A673 (cell line): ENCODE data around the gene DAZL. TPM values are rescaled to one million over a fixed set of nuclear protein-coding genes. Genes with fewer than 3 reads are reported as not detected.

Experiments used
- BruUV-seq: library from RNA; stranded (reverse); fragments of 400-500 nt; replicated peaks from 2 replicates; lab custom pipeline; 2021; lab: Mats Ljungman, UMichigan
- CTCF ChIA-PET: fragments of 300-600 bp; sonication (Branson Sonifier 250); formaldehyde crosslinking; loops from one replicate; lab custom pipeline; 2022; ENCODE audit warnings: antibody characterized with exemption; lab: Charles Lee
- POLR2A ChIA-PET: fragments of 300-600 bp; sonication (Branson Sonifier 250); formaldehyde crosslinking; loops from one replicate; lab custom pipeline; 2022; ENCODE audit warnings: antibody characterized with exemption; ENCODE audit not compliant: low non-redundant PET; lab: Charles Lee
- DNase-seq: peaks from one replicate; pipeline ENCODE4 v3.0.0-alpha.2; 2015; ENCODE audit warnings: low spot score
- H3K27ac ChIP-seq: fragments of 200-600 bp; sonication (generic); 2 replicates; pipeline ENCODE4 v1.5.1; 2016; ENCODE audit warnings: mixed run types, low read depth, mild to moderate bottlenecking, mixed read lengths, antibody characterized with exemption, low read length; ENCODE audit not compliant: poor library complexity, severe bottlenecking
- H3K27me3 ChIP-seq: fragments of 200-600 bp; sonication (generic); replicated peaks from 2 replicates; pipeline ENCODE4 v1.6.1; 2017; ENCODE audit warnings: mixed run types, low read depth, mild to moderate bottlenecking, mixed read lengths, antibody characterized with exemption, low read length; ENCODE audit not compliant: insufficient read depth, poor library complexity
- H3K36me3 ChIP-seq: fragments of 200-600 bp; sonication (generic); 2 replicates; pipeline ENCODE4 v1.6.1; 2016; ENCODE audit warnings: mixed run types, mild to moderate bottlenecking, mixed read lengths, antibody characterized with exemption, low read length; ENCODE audit not compliant: insufficient read depth, poor library complexity, severe bottlenecking
- H3K4me1 ChIP-seq: fragments of 200-600 bp; sonication (generic); 2 replicates; pipeline ENCODE4 v1.6.1; 2017; ENCODE audit warnings: mixed run types, mild to moderate bottlenecking, mixed read lengths, antibody characterized with exemption, low read length; ENCODE audit not compliant: insufficient read depth, poor library complexity, severe bottlenecking
- H3K4me3 ChIP-seq: fragments of 200-600 bp; sonication (generic); 2 replicates; pipeline ENCODE4 v1.5.1; 2016; ENCODE audit warnings: low read depth, mixed run types, mild to moderate bottlenecking, mixed read lengths, low read length; ENCODE audit not compliant: poor library complexity, severe bottlenecking
- H3K9me3 ChIP-seq: fragments of 200-600 bp; sonication (generic); 2 replicates; pipeline ENCODE4 v1.6.1; 2016; ENCODE audit warnings: mixed run types, low read depth, mild to moderate bottlenecking, mixed read lengths, antibody characterized with exemption, low read length; ENCODE audit not compliant: poor library complexity, severe bottlenecking
- EZH2 ChIP-seq: fragments of 200-600 bp; sonication (generic); IDR thresholded peaks from 2 replicates; pipeline ENCODE4 v1.6.1; 2017; ENCODE audit warnings: borderline replicate concordance, low read depth, mild to moderate bottlenecking, mixed read lengths, antibody characterized with exemption, low read length; ENCODE audit not compliant: poor library complexity, severe bottlenecking
- intact Hi-C: fragments of 100-400 bp; cut with micrococcal nuclease; formaldehyde crosslinking; loops from one replicate; pipeline ENCODE4 v1.10.0; 2022; ENCODE audit not compliant: unreplicated experiment
- total RNA-seq: library from RNA; stranded (reverse); gene quantifications from 2 replicates; pipeline ENCODE4 v1.2.3, GENCODE V29; 2021
- TF ChIP-seq, protein P1 (sequence below): fragments of 300-800, 200-600 bp; sonication (generic); conservative IDR thresholded peaks from 2 replicates; pipeline ENCODE4 v1.5.1; 2017; ENCODE audit warnings: low read depth, mild to moderate bottlenecking, antibody characterized with exemption, low read length, moderate library complexity, mixed read lengths

DAZL gene
- total RNA-seq, 1 experiment from 2014 or later: not detected

DNA sequence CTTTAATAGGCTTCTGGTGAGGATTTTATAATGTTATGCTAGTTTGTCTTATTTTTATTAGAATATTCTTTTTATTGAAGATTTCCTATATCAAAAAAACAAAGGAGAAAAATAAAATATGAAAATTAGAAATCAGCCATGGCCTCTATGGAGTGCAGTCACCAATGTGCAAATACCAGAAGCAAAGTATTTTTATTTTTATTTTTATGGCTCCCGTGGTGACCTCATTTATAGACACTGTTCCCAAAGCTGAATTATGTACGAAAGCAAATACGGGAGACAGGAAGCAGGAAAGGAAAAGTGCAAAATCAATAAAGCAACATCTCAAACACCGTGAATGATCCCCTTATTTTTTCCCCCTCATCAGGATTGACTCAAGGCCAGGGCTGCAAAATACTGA, 35.1 kb downstream of the DAZL start:
- Histone ChIP-seq H3K36me3 (no peaks in the 10 kb centered on the region), H3K27me3 (peaks cover 10% of the 10 kb centered on the region), H3K4me3 (no peak overlapping the region), H3K4me1 (no peaks in the 10 kb centered on the region), H3K9me3 (no peaks in the 10 kb centered on the region), H3K27ac (no peak overlapping the region)
- POLR2A ChIA-PET: no interaction called here
- CTCF ChIA-PET: no interaction called here
- no TSS peak for BruUV-seq
- TF ChIP-seq, protein P1, sequence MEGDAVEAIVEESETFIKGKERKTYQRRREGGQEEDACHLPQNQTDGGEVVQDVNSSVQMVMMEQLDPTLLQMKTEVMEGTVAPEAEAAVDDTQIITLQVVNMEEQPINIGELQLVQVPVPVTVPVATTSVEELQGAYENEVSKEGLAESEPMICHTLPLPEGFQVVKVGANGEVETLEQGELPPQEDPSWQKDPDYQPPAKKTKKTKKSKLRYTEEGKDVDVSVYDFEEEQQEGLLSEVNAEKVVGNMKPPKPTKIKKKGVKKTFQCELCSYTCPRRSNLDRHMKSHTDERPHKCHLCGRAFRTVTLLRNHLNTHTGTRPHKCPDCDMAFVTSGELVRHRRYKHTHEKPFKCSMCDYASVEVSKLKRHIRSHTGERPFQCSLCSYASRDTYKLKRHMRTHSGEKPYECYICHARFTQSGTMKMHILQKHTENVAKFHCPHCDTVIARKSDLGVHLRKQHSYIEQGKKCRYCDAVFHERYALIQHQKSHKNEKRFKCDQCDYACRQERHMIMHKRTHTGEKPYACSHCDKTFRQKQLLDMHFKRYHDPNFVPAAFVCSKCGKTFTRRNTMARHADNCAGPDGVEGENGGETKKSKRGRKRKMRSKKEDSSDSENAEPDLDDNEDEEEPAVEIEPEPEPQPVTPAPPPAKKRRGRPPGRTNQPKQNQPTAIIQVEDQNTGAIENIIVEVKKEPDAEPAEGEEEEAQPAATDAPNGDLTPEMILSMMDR: no peak
- TF ChIP-seq EZH2: no peak
- intact Hi-C loops: no loop called here
- DNase-seq: no peak

DNA sequence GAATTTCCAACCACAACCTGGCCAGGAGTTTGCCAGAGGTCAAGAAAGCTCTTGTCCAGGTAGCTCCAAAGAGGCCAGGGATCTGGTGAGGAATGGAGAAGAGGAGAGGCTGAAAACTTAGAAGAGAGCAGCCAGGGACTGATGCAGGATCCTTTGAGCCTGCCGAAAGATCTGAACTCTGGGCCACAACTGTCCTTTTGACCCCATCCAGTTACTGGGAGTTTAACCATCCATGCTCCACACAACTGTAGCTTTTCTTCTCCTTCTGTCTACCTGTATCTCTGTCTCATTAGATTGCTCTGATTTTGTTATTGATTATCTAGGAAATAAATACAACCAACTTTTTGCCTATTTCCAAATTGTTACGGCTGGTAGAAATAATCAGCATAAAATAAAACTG, 36.7 kb downstream of the DAZL start:
- no peak overlapping the region for H3K4me3 ChIP-seq
- peaks cover 10% of the 10 kb centered on the region for H3K27me3 ChIP-seq
- H3K9me3 ChIP-seq: peaks cover 2% of the 10 kb centered on the region
- ChIA-PET POLR2A (interaction anchor here (1.0 kb wide), 1 partner anchor 1787 kb away, joined by 3 read pairs; no protein-coding TSS in a partner anchor), CTCF (no interaction called here)
- BruUV-seq: no TSS peak
- DNase-seq: no peak
- no peaks in the 10 kb centered on the region for H3K4me1 ChIP-seq
- TF ChIP-seq, protein P1: no peak
- TF ChIP-seq EZH2: no peak
- H3K27ac ChIP-seq: no peak overlapping the region
- H3K36me3 ChIP-seq: no peaks in the 10 kb centered on the region
- intact Hi-C loops: no loop called here

DNA sequence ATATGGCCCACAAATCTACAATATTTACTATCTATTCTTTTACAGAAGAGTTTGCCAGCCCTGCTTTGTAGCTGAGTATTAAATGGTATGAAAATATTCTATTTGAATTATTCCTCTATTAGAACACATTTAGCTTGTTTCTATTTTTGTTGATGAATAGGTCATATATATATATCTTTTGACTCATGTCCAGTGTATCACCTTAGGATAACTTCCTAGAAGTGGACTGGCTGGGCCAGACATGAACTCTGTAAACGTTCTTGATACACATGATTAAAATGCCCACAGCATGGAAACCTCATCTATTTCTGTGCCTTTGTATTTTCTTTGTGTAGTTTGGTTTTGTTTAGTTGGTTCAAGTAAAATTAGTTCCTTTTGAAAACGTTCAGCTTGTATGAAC, 37.1 kb downstream of the DAZL start:
- Histone ChIP-seq H3K4me3 (no peak overlapping the region), H3K27me3 (peaks cover 6% of the 10 kb centered on the region), H3K36me3 (no peaks in the 10 kb centered on the region), H3K27ac (no peak overlapping the region), H3K9me3 (peaks cover 6% of the 10 kb centered on the region), H3K4me1 (no peaks in the 10 kb centered on the region)
- BruUV-seq: no TSS peak
- ChIA-PET POLR2A (interaction anchor here (1.0 kb wide), 1 partner anchor 1787 kb away, joined by 3 read pairs; no protein-coding TSS in a partner anchor), CTCF (no interaction called here)
- intact Hi-C loops: no loop called here
- no peak for DNase-seq
- TF ChIP-seq, protein P1: no peak
- no peak for TF ChIP-seq EZH2
